ENCODE measurements around the gene PFDN1.

Gene PFDN1

GRCh38 chr5:140245341-140245740 is 57.6 kb downstream of the PFDN1 start:
- DNase-seq (ENCODE audit: low read depth), result no peak
- TF ChIP-seq CTCF (conservative IDR thresholded peaks at IDR 0.05; ENCODE audit: low read length), result no peak
- no peak overlapping the region for H3K4me3 ChIP-seq (ENCODE audit: low read length)

- DNase-seq (ENCODE audit: low read depth), result peak; percentile 91
- peak; percentile 81 for TF ChIP-seq CTCF (conservative IDR thresholded peaks at IDR 0.05; ENCODE audit: low read length)
- no peak overlapping the region for H3K4me3 ChIP-seq (ENCODE audit: low read length)
Observed at GRCh38 chr5:140244525-140245025, 58.3 kb downstream of the PFDN1 start.

- no peak for DNase-seq (ENCODE audit: low read depth)
- no peak overlapping the region for H3K4me3 ChIP-seq (ENCODE audit: low read length)
- TF ChIP-seq CTCF (conservative IDR thresholded peaks at IDR 0.05; ENCODE audit: low read length), result no peak
Observed at GRCh38 chr5:140243706-140244250, 59.1 kb downstream of the PFDN1 start.

GRCh38 chr5:140242890-140243585 is 59.9 kb downstream of the PFDN1 start:
- TF ChIP-seq CTCF (conservative IDR thresholded peaks at IDR 0.05; ENCODE audit: low read length), result no peak
- DNase-seq (ENCODE audit: low read depth), result no peak

GRCh38 chr5:140242099-140242498 is 60.8 kb downstream of the PFDN1 start:
- DNase-seq (ENCODE audit: low read depth), result no peak
- peak; percentile 36 for TF ChIP-seq CTCF (conservative IDR thresholded peaks at IDR 0.05; ENCODE audit: low read length)
- no peak overlapping the region for H3K4me3 ChIP-seq (ENCODE audit: low read length)

More at GRCh38 chr5:140242890-140243585, 59.9 kb downstream of the PFDN1 start:
- H3K4me3 ChIP-seq (ENCODE audit: low read length), result no peak overlapping the region

GRCh38 chr5:140240987-140241706 is 61.8 kb downstream of the PFDN1 start:
- no peak for TF ChIP-seq CTCF (conservative IDR thresholded peaks at IDR 0.05; ENCODE audit: low read length)
- peak; percentile 88 for DNase-seq (ENCODE audit: low read depth)
- H3K4me3 ChIP-seq (ENCODE audit: low read length), result no peak overlapping the region

Measured in AG10803 (cell line).